Measurements from ENCODE around the gene CFAP43.

Gene CFAP43

DNA sequence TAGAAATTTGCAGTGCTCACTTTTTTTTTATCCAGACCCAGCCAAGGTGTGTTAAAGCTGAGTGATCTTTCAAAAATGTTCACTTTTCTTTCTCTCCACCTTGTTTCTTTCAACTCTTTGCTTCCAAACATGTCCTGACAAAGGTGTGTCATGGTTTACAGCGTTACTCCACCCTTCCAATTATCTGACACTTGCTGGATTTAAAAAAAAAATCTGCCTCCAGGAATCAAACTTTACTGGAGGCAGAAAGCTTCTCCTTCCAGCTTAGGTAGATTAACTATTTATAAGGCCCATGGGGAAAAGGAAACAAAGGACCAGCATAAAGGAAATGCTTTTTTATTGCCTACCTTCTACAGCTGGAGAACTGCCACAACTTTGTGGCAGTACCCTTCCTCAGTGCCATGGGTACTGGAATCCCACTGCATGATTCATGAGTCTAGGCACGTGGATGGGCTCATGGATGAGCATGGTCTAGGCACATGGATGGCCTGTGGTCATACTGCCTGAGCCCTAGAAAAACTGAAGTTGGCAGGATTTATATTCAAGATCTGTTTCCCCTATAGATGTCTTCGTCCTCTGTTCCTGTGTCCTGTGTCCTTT, 146.3 kb downstream of the CFAP43 start, which contains the start of gene COL17A1:
TSS of gene COL17A1 (minus strand) at position 80 of the 600 bp plus-strand sequence. CDS start 5,207 bp downstream, outside the sequence.
- Mint-ChIP-seq H3K27ac (no peak within 1 kb of the TSS), H3K9me3 (ENCODE audit: low read depth) (no peaks in the 10 kb centered on the region), H3K4me3 (no peak within 1 kb of the TSS), H3K36me3 (no peaks in the 10 kb centered on the region), H3K4me1 (ENCODE audit: low read depth) (peaks cover 3% of the 10 kb centered on the region), H3K27me3 (no peaks in the 10 kb centered on the region)

DNA sequence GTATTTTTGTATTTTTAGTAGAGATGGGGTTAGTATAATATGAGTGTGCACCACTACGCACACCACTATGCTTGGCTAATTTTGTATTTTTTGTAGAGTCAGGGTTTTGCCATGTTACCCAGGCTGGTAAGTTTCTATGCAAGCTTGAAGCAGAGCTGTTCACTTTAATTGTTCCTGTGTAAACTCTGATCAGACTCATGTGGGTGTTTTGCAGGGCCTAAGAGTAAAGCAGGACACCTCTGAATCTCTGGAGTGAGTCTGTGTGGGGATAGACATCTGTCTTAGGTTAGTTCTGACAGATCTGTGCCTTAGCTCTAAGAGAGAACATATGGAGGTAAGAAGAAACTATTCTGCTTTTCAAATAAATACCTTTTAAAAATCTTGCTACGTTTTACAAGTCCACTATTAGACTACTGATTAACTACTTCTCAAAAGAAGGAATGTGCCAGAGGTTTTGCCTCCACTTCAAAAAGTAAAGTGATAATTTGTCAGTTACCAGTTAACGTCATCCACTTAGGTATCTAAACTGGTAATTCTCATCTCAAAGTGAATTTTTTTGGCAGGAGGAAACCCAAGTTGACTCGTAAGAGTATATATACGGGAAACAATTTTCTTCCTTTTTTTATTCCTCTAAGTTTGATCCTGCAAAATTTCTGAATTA, 147.6 kb downstream of the CFAP43 start:
- peaks cover 1% of the 10 kb centered on the region for H3K4me1 Mint-ChIP-seq (ENCODE audit: low read depth)
- no peak overlapping the region for H3K27ac Mint-ChIP-seq
- H3K36me3 Mint-ChIP-seq, result no peaks in the 10 kb centered on the region
- H3K9me3 Mint-ChIP-seq (ENCODE audit: low read depth), result no peaks in the 10 kb centered on the region
- no peaks in the 10 kb centered on the region for H3K27me3 Mint-ChIP-seq
- no peak overlapping the region for H3K4me3 Mint-ChIP-seq

DNA sequence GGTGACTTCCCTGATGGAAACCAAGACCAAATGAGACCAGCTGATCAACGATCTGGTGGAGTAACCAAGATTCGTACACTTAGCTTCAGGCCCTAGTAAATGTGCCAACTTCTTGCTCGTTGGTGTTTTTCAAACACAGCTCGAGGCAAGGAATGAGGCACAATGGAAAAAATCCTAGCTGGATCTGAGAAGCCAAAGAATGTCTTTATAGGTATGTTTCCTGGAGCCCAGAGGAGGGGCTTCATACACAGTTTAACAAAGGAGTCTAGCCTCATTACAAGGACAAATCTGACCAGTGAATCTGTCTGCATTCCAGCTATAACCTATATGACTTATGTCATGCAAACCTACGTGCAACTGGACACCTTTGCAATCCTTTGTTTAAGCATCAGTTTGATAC, 150.2 kb downstream of the CFAP43 start:
- Mint-ChIP-seq H3K27ac (no peak overlapping the region), H3K4me3 (no peak overlapping the region), H3K9me3 (ENCODE audit: low read depth) (no peaks in the 10 kb centered on the region), H3K4me1 (ENCODE audit: low read depth) (no peaks in the 10 kb centered on the region), H3K27me3 (no peaks in the 10 kb centered on the region), H3K36me3 (no peaks in the 10 kb centered on the region)

DNA sequence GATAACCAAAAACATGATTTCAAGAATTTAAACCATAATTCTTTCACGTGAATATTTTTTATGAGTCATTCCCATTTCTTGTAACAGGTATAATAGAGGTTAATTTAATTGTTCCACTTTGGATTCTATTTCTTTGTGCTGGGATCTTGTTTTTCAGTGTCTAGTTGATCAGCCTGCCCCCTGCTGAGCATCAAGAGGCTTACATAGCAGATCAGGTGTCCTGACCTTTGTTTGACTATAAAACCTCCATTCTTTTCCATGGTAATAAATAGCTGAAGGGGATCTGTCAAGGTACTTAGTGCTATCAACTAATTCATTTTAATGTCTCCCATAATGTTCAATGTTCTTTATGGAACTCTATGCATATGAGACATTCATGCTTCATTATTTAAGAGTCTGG, 151.4 kb downstream of the CFAP43 start:
- Mint-ChIP-seq H3K36me3 (no peaks in the 10 kb centered on the region), H3K27ac (no peak overlapping the region), H3K4me3 (no peak overlapping the region), H3K27me3 (no peaks in the 10 kb centered on the region), H3K4me1 (ENCODE audit: low read depth) (no peaks in the 10 kb centered on the region), H3K9me3 (ENCODE audit: low read depth) (no peaks in the 10 kb centered on the region)

All from activated naive CD8-positive, alpha-beta T cell (primary cell).